GM12801 (cell line): Measurements from ENCODE around the gene EVA1A.

Experiments used
- TF ChIP-seq, protein P1 (sequence below): IDR thresholded peaks from one replicate; pipeline ENCODE4 v1.5.1; 2011; ENCODE audit warnings: control low read depth; ENCODE audit not compliant: insufficient read length; ENCODE audit errors: extremely low read depth

EVA1A gene

GRCh38 chr2:75503048-75503607 lies 57.6 kb downstream of the EVA1A start:
- TF ChIP-seq, protein P1, sequence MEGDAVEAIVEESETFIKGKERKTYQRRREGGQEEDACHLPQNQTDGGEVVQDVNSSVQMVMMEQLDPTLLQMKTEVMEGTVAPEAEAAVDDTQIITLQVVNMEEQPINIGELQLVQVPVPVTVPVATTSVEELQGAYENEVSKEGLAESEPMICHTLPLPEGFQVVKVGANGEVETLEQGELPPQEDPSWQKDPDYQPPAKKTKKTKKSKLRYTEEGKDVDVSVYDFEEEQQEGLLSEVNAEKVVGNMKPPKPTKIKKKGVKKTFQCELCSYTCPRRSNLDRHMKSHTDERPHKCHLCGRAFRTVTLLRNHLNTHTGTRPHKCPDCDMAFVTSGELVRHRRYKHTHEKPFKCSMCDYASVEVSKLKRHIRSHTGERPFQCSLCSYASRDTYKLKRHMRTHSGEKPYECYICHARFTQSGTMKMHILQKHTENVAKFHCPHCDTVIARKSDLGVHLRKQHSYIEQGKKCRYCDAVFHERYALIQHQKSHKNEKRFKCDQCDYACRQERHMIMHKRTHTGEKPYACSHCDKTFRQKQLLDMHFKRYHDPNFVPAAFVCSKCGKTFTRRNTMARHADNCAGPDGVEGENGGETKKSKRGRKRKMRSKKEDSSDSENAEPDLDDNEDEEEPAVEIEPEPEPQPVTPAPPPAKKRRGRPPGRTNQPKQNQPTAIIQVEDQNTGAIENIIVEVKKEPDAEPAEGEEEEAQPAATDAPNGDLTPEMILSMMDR: no peak

DNA sequence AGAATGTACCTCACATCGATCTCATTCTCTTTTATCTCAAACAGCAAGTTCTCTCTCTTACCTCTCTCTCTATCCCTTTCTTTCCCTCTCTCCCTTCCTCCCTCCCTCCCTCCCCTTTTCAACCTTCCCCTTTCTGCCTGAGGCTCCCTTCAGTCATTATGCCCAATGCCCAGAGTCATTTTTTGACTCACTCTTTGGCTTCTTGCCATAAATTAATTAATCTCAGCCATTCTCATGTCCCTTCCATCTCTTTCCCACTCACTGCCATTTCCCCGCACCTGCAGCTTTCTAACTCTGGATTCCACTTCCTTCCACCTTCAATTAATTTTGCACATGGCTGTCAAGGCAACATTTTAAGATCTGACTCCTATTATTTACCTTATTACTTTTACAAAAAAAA lies 60.1 kb downstream of the EVA1A start:
- TF ChIP-seq, protein P1: no peak

- TF ChIP-seq, protein P1: no peak
Observed at GRCh38 chr2:75499534-75499933, 61.2 kb downstream of the EVA1A start.

DNA sequence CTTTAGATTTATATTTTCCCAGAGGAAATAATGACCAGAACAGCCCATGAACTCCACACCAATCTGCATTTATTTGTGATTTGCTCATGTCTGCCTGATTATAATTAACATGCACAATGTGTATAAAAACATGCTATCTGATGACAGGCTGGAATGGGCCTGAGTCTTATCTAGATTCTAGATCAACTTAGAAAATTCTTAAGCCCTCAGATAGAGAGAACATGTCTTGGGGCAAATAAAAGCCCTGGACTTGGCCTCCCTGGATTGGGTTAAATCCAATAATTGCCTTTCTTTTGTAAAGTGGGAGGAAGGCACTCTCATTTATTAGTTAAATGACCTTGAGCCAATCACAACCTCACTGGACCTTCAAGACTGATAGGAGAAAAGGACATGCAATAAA lies 61.8 kb downstream of the EVA1A start:
- TF ChIP-seq, protein P1: no peak

DNA sequence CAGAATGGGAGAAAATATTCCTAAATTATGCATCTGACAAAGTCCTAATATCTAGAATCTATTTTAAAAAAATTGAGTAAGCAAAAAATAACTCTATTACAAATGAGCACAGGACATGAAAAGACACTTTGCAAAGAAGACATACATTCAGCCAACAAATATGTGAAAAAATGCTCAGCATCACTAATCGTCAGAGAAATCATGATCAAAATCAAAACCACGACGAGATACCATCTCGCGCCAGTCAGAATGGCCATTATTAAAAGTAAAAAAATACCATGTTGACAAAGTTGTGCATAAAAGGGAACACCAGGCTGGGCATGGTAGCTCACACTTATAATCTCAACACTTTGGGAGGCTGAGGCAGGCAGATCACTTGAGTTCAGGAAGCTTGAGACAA lies 63.5 kb downstream of the EVA1A start:
- TF ChIP-seq, protein P1: no peak

GRCh38 chr2:75495862-75496261 lies 64.9 kb downstream of the EVA1A start:
- TF ChIP-seq, protein P1: no peak

GRCh38 chr2:75494137-75494769 lies 66.5 kb downstream of the EVA1A start:
- TF ChIP-seq, protein P1: no peak
